ENCODE measurements around the gene CFAP58.

CFAP58 gene

DNA sequence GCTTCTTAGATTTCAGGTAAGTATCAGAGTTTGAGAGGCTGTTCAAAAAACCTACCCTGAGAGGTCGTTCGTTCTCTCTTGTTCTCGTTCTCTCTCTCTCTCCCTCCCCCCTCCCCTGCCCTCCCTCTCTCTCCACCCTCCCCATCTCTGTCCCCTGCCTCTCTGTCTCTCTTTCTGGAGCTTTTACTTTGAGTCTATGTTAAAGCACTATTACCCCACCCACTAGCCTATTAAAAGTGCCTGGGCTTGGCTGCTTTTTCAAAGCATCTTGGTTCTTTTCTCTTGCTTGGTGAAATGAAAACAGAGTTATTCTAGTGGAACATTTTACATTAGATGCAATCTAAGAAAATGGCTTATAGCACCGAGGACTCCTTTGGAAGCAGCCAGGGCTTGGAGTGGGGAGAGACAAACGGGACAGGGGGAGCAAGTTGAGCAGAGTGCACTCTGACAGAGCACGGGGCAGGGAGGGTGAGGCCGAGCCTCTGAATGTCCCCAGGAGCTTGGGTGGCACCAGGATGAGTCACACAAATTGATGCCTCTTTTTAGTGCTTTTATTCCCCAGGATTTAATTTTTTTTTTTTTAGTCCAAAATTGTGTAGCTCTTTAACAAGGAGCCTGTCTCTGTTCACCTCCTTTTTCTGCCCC is 134.3 kb downstream of the CFAP58 start:
- no peak for TF ChIP-seq CTCF (IDR thresholded peaks at IDR 0.05; ENCODE audit: low read depth, low read length)
- no peak for DNase-seq (ENCODE audit: extremely low read depth, low read depth)

- DNase-seq (ENCODE audit: extremely low read depth, low read depth), result no peak
- no peak for TF ChIP-seq CTCF (IDR thresholded peaks at IDR 0.05; ENCODE audit: low read depth, low read length)
Measured at GRCh38 chr10:104488439-104488832, 134.8 kb downstream of the CFAP58 start.

- DNase-seq (ENCODE audit: extremely low read depth, low read depth), result no peak
- TF ChIP-seq CTCF (IDR thresholded peaks at IDR 0.05; ENCODE audit: low read depth, low read length), result no peak
Measured at GRCh38 chr10:104492329-104492940, 138.8 kb downstream of the CFAP58 start.

DNA sequence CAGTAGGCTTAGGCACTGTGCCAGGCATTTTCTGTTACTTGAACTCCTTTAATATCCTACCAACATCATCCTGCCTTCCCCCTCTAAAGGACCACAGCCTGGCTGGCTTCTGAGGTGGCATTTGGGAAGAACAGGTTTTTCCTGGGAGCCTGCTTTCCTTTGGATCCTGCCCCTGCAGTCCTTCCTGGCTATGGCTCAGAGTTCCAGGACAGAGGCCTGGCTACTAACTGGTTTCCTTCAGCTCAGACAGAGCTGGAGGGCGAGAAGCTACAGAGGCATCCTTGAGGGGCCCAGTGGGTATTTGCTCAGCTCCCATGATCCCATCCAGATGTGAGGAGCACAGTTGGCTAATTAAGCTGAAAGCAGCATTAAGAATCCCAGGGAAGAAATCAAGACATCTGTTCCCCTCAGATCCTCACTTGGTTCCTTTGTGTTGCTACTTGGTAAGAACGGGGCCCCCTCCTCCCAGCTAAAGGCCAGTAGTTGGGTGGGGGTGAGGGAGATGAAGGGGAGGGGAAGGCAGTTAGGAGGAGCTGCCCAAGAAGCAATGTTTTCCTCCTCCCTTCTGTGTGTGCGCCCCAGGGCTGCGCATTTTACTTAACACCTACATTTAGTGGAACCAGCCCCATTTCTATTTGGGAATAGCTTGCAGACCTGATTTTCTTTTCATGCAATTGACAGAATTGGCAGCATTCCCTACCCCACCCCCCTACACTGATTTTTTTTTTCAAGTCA is 144.9 kb downstream of the CFAP58 start:
- no peak for TF ChIP-seq CTCF (IDR thresholded peaks at IDR 0.05; ENCODE audit: low read depth, low read length)
- DNase-seq (ENCODE audit: extremely low read depth, low read depth), result no peak

DNA sequence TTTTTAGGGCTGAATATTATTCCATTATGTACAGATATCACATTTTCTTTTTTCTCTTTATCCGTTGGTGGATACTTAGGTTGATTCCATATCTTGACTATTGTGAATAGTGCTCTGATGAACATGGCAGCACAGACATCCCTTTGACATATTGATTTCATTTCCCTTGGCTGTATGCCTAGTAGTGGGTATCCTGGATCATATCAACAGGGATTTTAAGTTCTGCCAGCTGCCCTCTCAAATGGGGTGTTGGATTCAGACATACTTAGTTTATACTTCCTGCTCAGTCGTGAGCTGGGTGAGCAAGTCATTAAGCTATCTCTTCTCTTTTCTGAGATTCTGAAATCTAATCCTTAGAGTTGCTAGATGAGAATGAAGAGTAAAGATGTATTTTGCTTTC is 147.8 kb downstream of the CFAP58 start:
- no peak for TF ChIP-seq CTCF (IDR thresholded peaks at IDR 0.05; ENCODE audit: low read depth, low read length)
- DNase-seq (ENCODE audit: extremely low read depth, low read depth), result no peak

DNA sequence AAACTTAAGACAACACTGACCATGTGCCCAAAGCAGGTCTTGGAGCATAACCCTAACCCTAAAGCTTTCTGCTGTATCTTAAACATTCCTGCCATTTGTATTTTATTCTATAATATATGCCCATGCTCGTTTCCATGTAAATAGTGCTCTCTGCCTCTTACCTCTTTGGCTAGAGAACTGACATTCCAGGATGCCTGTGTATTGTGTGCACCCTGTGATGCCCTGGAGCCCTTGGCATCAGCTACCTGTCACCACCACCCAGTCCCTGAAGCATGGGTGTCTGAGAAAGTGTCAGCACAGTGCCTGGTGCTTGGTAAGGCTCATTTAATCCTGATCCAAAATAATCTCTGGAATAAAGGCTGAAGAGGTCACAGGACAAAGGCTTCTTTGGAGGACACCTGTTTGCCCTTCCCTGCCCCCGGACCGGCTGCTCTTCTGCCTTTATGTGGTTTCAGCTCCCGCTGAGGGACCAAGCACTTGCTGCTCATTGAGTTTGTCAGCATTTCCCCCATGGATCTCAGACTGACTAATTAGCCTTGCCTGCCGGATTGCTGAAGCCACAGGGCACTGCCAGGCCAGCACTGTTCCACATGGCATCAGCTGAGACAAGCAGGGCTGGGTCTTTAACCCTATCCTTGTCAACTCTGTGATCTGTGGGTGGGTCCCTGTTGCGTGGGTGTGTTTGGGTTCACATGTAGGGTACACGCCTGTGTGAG is 148.4 kb downstream of the CFAP58 start:
- no peak for TF ChIP-seq CTCF (IDR thresholded peaks at IDR 0.05; ENCODE audit: low read depth, low read length)
- DNase-seq (ENCODE audit: extremely low read depth, low read depth), result no peak

All from AG09319 (cell line).